ENCODE measurements around the gene LILRB5.

DNA sequence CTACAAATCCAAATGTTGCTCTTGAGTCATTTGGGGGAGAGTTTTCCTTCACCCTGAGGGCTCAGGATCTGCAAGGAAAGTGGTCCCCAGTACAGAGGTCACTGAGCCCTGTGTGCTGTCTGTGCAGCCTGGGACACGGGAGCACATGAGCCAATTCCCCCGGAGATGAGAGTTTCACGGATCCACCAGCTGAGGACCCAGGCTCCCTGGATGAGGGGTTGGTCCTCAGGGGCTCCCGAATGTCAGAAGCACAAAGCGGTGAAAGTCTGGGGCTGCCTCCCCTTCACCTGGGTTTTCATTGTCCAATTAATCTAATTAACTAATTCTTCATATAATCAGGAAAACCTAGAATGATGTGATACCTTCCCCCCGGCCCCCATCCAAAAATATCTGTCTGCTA, 37.5 kb upstream of the LILRB5 start:
- TF ChIP-seq, protein P1, sequence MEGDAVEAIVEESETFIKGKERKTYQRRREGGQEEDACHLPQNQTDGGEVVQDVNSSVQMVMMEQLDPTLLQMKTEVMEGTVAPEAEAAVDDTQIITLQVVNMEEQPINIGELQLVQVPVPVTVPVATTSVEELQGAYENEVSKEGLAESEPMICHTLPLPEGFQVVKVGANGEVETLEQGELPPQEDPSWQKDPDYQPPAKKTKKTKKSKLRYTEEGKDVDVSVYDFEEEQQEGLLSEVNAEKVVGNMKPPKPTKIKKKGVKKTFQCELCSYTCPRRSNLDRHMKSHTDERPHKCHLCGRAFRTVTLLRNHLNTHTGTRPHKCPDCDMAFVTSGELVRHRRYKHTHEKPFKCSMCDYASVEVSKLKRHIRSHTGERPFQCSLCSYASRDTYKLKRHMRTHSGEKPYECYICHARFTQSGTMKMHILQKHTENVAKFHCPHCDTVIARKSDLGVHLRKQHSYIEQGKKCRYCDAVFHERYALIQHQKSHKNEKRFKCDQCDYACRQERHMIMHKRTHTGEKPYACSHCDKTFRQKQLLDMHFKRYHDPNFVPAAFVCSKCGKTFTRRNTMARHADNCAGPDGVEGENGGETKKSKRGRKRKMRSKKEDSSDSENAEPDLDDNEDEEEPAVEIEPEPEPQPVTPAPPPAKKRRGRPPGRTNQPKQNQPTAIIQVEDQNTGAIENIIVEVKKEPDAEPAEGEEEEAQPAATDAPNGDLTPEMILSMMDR (IDR thresholded peaks at IDR 0.05) = no peak
- TF ChIP-seq POLR2A (IDR thresholded peaks at IDR 0.05) (no peak), EP300 (IDR thresholded peaks at IDR 0.05) (no peak)
